HG03039 (cell line): ENCODE data around the gene TOR1B.

Experiments used
- ATAC-seq: cut with Tn5 transposase; IDR thresholded peaks from one replicate; pipeline ENCODE4 v1.9.1; 2021; ENCODE audit warnings: mild to moderate bottlenecking, moderate library complexity; ENCODE audit not compliant: unreplicated experiment

The TOR1B gene

DNA sequence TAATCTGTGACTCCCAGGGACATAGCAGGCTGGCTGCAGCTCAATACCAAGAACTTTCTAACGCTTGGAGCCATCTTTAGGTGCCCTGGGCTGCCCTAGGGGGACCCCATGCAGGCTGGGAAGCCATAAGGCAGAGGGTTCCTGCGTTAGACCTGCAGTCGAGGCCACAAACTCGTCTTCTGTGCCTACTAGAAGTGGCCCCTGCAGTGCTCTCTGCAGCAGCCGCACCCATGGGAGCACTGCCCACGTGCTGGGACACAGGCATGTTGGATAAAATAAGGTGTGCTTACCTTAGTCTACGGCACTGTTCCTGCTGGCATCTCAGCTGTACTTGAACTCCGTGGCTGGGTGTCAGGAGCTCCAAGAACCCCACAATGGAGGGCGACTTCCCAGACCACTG lies 9.4 kb downstream of the TOR1B start:
- no peak for ATAC-seq

DNA sequence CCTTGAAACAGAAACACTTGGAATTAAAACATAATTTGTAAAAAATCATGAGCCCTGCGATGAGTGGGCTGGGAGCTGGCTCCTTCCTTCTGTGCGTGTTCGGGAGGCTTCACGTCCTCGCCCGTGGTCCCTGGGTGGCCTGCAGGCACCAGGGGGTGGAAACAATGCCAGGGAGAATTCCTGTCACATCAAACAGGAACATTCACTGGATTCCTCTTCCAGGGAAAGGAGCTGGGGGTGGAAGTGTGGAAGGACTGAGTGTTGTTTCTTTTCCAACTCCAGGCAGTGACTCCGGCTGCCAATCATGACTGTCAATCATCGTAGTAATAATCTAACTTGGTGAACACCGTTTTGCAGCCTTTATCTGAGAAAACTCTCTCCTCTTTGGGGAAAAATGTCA lies 10.7 kb downstream of the TOR1B start:
- ATAC-seq = no peak

DNA sequence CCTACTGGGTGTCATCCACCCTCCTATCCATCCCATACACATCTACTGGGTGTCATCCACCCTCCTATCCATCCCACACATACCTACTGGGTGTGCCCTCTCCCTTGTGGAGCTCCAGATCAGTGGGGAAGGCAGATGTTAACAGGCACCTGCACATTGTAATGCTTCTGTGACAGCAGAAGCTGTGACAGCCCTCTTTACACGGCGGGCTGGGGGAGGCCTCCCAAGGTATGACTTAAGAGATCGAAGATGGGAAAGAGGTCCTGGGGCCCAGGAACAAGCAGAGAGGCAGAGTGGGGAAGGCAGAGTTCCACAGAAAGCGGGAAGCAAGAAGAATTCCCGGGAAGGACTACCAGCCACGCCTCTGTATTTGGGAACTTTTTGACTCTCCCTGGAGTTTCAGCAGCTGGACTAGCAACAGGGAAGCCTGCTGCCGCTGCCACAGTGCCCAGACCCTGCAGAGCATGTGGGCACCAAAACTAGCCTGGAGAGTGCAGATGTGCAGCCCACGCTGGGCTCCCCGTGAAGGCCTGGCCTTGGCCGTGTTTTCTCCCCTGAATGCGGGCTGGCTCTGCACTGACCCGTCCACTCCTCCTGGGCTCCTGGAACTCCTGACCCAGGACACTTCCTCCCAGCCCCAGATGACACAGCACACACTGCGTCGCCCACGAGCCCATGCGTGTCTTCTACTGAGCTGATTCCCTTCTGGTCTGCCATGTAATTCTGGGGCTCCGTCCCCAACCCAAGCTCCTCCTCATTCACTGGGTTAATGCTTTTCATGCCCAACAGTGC lies 11.6 kb downstream of the TOR1B start:
- no peak for ATAC-seq

DNA sequence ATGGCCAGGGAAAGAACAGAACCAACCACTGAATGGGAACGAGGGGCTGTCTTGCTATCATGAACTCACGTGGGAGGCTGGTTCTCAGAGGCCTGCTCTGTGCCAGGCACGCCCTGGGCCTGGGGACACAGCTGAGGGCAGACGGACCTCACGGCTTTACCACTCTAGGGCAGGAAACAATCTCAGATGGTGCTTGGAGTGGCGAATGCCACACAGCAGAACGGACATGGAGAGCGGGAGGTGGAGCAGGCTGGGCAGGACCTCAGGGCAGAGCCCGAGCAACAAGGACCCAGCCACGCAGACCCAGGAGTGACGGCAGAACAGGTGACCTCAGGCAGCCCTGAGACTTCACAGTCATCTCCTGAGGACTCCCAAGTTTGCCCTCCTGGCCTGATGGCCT lies 12.3 kb downstream of the TOR1B start:
- no peak for ATAC-seq

DNA sequence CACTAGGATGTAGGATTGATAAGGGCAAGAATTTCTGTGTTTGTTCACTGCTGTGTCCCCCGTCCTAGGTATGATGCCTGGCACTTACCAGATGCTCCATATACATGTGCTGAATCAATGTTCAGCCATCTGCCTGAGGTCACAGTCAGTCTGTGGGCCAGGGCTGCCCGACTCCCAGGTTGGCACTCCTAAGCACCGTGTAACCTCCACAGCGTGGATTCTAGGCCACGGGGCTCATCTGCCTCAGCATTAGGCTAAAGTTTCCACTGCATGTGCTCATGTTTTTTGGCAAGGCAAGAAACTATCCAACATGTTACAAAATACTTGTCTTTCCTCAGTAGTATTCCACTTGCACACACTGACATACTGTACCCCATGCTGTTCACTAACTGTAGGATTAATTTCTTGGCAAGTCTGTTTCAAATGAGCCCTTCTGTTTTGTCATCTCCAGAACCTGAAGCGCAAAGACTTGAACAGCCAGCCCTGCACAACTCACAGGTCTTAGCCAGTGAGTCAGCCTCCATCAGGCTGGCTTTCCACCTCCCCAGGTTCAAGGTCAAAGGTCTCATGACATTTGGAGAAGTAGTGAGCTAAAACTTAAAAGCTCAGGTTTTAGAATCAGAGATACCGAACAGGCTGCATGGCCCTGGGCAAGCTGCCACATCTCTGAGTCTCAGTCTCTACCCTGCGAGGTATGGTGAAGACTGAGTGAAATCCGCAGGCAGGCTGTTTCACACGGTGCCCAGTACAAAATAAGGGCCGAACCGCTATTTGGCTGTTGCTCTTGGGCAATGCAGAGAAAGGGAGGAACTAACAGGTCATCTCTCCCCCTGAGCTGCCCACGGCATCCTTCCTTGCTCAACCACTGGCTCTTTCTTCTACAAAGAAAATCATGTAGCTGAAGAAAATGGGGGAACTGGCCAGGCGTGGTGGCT lies 13.8 kb downstream of the TOR1B start:
- ATAC-seq = no peak

DNA sequence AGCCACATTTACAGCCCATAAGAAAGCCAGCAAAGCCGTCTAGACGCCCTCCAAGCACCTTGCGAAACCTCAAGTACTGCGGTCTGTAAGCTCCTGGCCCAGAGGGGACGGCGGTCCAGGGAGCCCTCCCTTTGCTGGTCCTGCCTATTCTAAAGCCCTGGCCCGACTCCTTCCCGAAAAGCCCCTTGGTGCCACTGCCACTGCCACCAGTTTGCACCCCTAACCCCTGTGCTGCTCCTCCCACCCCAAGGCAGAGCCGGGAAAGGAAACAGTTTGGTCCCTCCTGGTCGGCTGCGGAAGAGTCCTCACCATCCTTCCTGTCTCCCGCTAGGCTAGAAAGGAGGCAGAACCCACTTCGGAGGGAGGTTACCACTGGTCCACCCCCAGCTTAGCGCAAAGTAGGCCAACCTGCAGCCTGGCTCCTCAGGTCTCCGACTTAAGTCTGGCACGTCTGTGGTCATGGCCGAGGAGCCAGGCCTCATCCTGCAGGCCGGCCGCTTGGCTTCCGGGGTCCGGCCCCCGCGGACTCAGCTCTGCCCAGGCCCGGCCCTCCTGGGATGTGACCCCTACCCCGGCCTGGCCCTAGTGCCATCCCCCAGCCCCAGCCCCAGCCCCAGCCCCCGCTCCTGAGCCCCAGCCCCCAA lies 20.0 kb downstream of the TOR1B start:
- no peak for ATAC-seq

DNA sequence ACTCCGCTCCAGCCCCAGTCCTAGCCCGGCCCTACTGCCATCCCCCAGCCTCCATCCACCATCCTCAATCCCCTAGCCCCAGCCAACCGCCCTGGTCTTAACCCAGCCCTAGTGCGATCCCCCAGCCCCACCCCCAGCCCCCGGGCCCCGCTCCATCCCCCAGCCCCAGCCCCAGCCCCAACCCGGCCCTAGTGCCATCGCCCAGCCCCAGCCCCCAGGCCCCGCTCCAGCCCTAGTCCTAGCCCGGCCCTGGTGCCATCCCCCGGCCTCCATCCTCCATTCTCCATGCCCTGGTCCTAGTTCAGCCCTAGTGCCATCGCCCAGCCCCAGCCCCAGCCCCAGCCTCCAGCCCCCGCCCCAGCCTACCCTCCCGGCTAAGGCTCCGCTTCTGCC lies 20.6 kb downstream of the TOR1B start:
- no peak for ATAC-seq

DNA sequence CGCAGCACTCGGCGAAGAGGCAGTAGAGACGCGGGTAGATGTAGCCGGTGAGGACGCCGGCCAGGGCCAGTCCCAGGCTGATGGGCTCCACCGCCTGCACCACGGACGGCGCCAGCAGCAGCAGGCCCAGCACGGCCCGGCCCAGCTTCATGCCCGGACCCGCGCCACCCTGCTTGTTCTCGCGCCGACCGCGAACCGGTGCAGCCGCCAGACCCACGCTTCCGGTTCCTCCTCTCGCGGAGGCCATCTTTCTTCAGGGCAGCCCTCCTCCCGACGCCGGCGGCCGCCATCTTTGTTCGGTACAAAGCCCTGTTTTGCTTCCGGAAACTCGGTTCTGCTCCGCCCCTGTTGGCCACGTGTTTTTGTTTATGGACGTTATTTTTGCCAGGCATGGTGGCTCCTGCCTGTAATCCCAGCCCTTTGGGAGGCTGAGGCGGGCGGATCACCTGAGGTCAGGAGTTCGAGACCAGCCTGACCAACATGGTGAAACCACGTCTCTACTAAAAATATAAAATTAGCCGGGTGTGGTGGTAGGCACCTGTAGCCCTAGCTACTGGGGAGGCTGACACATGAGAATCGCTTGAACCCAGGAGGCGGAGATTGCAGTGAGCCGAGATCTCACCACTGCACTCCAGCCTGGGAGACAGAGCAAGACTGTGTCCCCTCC lies 21.1 kb downstream of the TOR1B start, which contains the start of gene TOR1A:
TSS of gene TOR1A (minus strand) at position 202 of the 667 bp plus-strand sequence. CDS start at position 151, 51 bp downstream.
- peak; percentile 66 for ATAC-seq

DNA sequence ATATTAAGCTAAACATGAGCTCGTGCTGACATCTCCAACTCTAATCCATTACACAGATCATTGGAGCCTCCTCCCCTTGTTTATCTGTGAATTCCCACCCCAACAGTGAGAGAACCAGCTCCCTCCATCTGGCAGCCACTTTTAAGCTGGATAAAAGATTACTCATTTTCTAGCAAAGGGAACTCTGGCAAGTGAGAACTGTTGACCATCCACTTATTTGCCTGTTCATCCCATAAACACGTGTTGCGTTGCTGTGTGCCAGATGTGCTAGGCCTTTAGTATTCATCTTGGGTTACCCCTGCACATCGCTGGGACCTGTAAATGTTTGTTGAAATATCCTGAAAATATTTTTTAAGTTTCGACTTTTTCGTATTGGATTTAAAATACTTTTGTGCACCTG lies 23.4 kb downstream of the TOR1B start:
- no peak for ATAC-seq

DNA sequence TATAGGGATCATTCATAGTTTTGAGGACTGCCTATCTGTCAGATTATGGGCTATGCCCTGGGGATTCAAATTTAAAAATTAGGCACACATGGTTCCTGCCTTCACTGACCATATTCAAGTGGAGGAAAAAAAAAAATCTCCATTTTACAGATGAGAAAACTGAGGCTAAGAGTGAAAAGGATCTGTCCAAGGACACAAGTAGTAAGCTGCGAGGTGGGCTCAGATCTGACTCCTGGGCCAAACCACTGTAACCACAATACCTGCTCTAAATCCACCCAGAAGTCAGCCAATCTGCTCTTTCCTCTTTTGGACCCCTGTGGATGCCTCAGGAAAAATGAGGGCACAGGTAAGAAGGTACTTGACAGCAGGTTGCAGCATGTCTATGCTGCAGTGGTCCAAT lies 23.8 kb downstream of the TOR1B start:
- no peak for ATAC-seq

DNA sequence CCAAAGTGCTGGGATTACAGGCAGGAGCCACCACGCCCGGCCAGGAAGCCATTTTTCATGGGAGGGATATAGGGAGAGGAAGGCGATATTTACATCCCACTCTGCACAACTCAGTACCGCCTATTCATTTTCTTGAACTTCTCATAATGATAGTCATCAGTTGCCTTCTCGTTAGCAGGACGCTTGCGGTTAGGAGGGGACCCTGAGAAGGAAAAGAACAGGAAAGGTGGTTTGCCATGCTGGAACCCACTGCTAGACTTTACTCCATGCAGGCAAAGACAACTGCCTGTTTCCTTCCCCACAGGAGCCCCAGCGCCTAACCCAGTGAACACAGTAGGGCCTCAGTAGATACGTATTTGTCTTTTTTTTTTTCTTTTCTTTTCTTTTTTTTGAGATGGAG lies 25.1 kb downstream of the TOR1B start:
- no peak for ATAC-seq

DNA sequence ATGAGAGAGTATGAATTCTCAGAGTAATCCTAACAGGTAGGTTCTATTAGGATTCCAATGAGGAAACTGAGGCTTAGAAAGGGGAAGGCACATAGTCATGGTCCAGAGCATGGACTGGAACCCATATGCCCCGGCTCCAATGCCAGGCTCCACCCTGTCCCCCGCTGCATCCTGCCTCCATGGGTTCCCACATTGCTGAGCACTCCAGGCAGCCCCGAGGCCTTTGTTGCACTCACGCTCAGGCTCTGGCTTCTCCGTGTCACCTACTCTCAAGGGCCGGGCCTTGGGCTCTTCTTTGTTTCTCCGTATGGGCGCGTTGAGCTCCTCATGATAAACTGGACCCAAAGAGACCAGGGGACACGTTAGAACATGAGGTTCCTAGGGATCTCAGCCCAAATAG lies 26.0 kb downstream of the TOR1B start:
- ATAC-seq = no peak

DNA sequence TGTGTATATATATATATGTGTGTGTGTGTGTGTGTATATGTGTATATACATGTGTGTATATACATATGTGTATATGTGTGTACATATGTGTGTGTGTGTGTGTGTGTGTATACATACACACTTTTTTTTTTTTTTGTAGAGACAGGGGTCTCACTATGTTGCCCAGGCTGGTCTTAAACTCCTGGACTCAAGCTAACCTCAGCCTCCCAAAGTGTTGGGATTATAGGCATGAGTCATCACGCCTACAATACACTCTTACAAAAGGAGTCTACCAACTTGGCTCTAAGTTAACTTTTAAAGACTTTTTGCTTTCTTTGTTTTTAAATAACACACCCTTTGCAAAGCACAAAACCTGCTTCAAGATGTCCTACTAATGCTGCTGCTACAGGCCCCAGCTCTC lies 30.0 kb downstream of the TOR1B start:
- no peak for ATAC-seq

DNA sequence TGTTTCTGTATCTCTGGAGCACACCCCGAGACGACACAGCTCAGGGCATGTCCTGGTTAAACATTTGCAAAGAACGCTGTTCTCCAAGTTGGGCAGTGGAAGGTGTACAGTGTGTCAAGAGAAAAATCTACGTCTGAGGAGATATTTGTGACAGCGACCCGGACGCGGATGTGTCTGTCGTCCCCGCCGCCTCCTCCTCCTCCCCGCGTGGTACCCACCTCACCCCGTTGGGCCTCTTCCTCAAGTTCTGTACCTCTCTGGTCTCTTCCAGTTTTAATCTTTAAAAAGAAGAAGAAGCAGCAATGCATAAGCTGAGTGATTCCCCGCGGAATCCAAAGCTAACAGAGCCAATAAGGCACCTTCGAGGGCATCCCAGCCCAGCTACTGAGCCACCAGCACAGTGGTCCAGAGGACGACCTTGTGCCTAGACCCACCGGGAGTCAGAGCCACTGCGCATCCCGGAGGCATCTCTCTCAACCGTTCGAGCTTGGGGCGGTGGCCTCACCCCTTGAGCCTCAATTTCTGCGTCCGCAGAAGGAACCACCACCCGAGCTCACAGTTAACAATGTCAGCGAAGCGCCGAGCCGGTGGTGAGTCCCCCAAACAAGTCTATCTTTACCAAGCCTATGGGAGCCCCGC lies 31.6 kb downstream of the TOR1B start:
- no peak for ATAC-seq

DNA sequence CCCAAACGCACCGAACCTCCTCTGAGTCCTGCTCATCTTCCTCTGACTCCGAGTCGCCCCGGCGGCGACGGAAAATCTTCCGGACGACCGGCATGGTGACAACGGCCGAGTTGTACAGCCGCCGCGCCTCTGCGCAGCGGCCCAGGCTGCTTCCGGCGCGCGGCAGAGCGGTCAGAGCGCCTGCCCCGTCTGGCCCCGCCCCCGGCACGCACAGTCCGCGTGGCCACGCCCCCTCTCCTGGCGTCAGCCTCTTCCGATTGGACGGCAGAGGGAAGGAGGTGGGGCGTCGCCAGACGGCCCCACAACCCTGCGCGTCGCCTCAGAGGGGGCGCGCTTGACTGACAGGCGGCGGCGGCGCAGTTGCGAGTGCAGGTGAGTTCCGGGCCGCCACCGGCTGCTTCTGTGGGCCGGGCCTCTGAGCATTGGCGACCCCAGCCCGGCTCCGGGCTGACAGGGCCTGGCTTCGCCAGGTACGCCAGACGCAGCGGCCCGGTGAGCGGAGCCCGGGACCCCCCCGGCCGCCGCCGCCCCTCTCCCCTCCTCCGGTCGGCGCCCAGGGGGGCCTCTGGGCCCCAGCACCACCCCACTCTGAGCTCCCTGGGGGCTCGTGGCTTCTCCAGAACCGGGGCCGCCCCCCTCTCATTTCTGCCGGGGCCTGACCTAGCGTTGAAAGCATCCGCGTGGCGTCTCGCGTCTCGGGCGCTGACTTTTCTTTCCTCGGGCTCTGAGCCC lies 32.3 kb downstream of the TOR1B start, which contains the start of the genes C9orf78 and USP20:
TSS of gene C9orf78 (minus strand) at position 148 of the 732 bp plus-strand sequence. CDS start at position 94, 54 bp downstream.
TSS of gene USP20 (plus strand) at position 331 of the 732 bp plus-strand sequence. CDS start 17,098 bp downstream, outside the sequence.
- ATAC-seq = peak; percentile 94

DNA sequence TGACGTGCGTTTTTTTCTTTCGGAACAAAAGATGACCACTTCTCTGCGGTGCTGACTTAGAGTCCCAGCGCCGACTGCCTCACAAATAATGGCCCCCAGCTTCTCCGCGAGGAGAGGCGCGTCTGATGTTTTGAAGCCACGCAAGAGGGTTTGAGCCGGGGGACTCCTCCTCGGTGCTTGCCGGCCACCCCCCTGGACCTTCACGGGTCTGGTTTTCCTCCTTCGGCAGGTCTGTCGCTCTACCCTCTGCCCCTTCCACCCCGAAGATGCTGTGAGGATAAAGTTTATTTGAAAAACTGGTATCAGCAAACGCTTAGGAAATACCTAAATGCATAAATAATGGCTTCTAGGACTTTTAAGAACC lies 32.9 kb downstream of the TOR1B start:
- ATAC-seq = no peak

DNA sequence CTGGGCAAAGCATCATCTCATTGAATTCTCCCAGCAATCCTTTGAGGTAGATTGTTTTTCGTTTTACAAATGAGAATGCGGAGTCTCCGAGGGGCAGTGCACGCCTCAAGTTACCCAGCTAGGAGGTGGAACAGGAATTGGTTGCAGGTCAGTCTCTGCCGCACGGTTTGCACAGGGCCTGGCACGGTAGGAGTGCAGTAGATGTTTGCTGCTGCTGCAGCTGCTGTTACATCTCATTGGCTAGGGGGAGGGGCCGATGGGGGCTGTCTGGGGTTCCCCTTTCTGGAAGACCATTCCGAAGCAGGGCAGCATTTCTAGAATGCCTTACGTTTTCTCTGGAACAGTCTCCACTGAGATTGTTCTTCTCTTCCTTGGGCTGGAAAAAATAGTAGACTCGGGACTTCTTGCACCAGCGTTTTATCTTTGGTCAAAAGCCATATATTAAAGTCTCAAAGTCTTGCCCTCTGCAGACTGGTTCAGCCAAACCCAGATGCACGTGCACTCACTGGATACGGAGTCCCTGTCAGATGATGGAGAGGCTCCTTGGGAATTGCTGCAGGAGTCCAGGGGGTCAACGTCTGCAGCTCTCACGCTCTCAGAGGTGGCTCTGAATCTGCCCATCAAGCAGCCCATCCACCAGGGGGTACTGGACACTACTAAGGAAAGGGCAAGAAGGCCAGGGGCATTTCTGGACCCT lies 33.5 kb downstream of the TOR1B start:
- ATAC-seq = no peak

DNA sequence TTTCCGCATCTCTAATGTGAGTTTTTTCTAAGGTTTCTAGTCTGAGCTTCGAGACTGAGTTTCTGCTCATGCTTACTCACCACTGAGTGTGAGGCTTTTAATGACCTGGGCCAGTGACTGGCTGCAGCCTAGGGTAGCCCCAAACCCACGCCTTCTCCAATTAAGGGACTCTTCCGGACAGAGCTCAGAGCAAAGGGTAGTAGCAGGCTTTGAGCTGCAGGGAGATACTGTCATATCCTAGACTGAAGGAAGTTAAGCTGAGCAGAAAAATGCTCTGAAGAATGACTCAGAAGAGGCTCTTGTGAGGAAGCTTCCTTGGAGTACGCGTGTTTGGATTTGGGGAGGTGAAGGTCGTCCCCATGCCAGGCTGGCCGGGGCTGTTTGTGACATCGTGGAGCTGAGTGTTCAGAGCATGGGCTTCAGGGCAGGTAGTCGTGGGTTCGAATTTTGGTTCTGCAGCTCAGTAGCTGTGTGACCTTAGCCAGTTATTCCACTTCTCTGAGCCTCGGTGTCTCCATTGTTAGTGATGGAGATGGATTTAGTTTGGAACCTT lies 35.8 kb downstream of the TOR1B start:
- no peak for ATAC-seq
